OCI-LY7 (cell line): Measurements from ENCODE around the gene SMIM38. TPM values are rescaled to one million over a fixed set of nuclear protein-coding genes. Genes with fewer than 3 reads are reported as not detected.

Source experiments
- BruUV-seq: library from RNA; stranded (reverse); fragments of 400-500 nt; replicated peaks from 2 replicates; lab custom pipeline; 2021; lab: Mats Ljungman, UMichigan
- CTCF ChIA-PET: fragments of 300-600 bp; sonication (Branson Sonifier 250); formaldehyde crosslinking; loops from one replicate; lab custom pipeline; 2022; ENCODE audit warnings: antibody characterized with exemption; ENCODE audit not compliant: unreplicated experiment; lab: Charles Lee
- POLR2A ChIA-PET: fragments of 300-600 bp; sonication (Branson Sonifier 250); formaldehyde crosslinking; loops from one replicate; lab custom pipeline; 2022; ENCODE audit warnings: antibody characterized with exemption; lab: Charles Lee
- DNase-seq: peaks from one replicate; pipeline ENCODE4 v3.0.0-alpha.2; 2015; ENCODE audit warnings: low spot score
- H2AFZ ChIP-seq: fragments of 200-600 bp; sonication (generic), shearing (Covaris generic); 2 replicates; pipeline ENCODE4 v1.6.1; 2014; ENCODE audit warnings: mild to moderate bottlenecking, antibody characterized with exemption, low read length, moderate library complexity
- H3K27ac ChIP-seq: fragments of 200-600 bp; sonication (generic); 2 replicates; pipeline ENCODE4 v1.5.1; 2014; ENCODE audit warnings: mixed run types, low read depth, mild to moderate bottlenecking, moderate library complexity, low read length, inconsistent platforms; ENCODE audit not compliant: poor library complexity, severe bottlenecking
- H3K36me3 ChIP-seq: fragments of 200-600 bp; sonication (generic); 2 replicates; pipeline ENCODE4 v1.6.1; 2014; ENCODE audit warnings: mild to moderate bottlenecking, antibody characterized with exemption, low read length, moderate library complexity, mixed read lengths; ENCODE audit not compliant: insufficient read depth
- H3K4me1 ChIP-seq: fragments of 200-600 bp; sonication (generic); 2 replicates; pipeline ENCODE4 v1.5.1; 2014; ENCODE audit warnings: mild to moderate bottlenecking, low read length; ENCODE audit not compliant: insufficient read depth, poor library complexity, severe bottlenecking
- H3K4me2 ChIP-seq: fragments of 200-600 bp; sonication (generic); 2 replicates; pipeline ENCODE4 v1.6.1; 2014; ENCODE audit warnings: mild to moderate bottlenecking, low read length
- H3K4me3 ChIP-seq: fragments of 200-600 bp; sonication (generic); 2 replicates; pipeline ENCODE4 v1.5.1; 2014; ENCODE audit warnings: mild to moderate bottlenecking, low read depth, low read length; ENCODE audit not compliant: poor library complexity, severe bottlenecking
- H3K79me2 ChIP-seq: fragments of 200-600 bp; sonication (generic); 2 replicates; pipeline ENCODE4 v1.6.1; 2016; ENCODE audit warnings: low read depth, mild to moderate bottlenecking, low read length, moderate library complexity, mixed read lengths; ENCODE audit not compliant: insufficient read depth
- H3K9me2 ChIP-seq: fragments of 200-600 bp; sonication (generic); 2 replicates; pipeline ENCODE4 v1.6.1; 2016; ENCODE audit warnings: mild to moderate bottlenecking, low read length, mixed read lengths; ENCODE audit not compliant: insufficient read depth
- H3K9me3 ChIP-seq: fragments of 200-600 bp; sonication (generic); 2 replicates; pipeline ENCODE4 v1.6.1; 2014; ENCODE audit warnings: mild to moderate bottlenecking, mixed run types, low read length, mixed read lengths
- H4K20me1 ChIP-seq: fragments of 200-600 bp; sonication (generic); 2 replicates; pipeline ENCODE4 v1.6.1; 2014; ENCODE audit warnings: mild to moderate bottlenecking, antibody characterized with exemption, low read length, moderate library complexity, mixed read lengths; ENCODE audit not compliant: insufficient read depth
- CTCF ChIP-seq: fragments of 200-600 bp; sonication (generic); conservative IDR thresholded peaks from 2 replicates; pipeline ENCODE4 v1.5.1; 2014; ENCODE audit warnings: mild to moderate bottlenecking, antibody characterized with exemption, low read length, moderate library complexity, mixed read lengths
- EZH2phosphoT487 ChIP-seq: fragments of 200-600 bp; sonication (generic); IDR thresholded peaks from 2 replicates; pipeline ENCODE4 v1.6.1; 2018; ENCODE audit warnings: low read depth, borderline replicate concordance, mild to moderate bottlenecking, mixed run types, antibody characterized with exemption, low read length, moderate library complexity, mixed read lengths
- intact Hi-C: fragments of 100-400 bp; cut with micrococcal nuclease; formaldehyde crosslinking; loops from one replicate; pipeline ENCODE4 v1.10.0; 2022; ENCODE audit not compliant: unreplicated experiment
- total RNA-seq, 2 experiments: library from RNA; depleted of rRNA in 1 of 2; stranded (reverse); fragments of >200 nt in 1 of 2; shearing (Covaris generic) in 1 of 2; gene quantifications; 2 replicates each; pipeline ENCODE4 v1.2.3, GENCODE V29; 2014 to 2022

SMIM38 gene
- total RNA-seq, 2 experiments from 2014 or later = 0.11 to 0.63 TPM

DNA sequence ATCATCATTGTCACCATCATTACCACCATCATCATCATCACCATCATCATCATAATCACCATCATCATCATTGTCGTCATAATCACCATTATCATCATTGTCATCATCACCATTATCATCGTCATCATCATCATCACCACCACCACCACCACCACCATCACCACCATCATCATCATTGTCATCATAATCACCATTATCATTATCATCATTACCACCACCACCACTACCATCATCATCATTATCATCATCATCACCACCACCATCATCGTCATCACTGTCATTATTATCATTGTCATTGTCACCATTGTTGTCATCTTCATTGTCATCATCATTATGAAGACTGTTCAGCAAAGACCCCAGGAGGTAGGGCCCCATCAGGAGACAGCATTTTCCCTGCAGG lies 33.3 kb downstream of the SMIM38 start:
- Histone ChIP-seq H3K9me3 (no peaks in the 10 kb centered on the region), H3K27ac (no peak overlapping the region), H3K4me1 (no peaks in the 10 kb centered on the region), H3K4me3 (no peak overlapping the region), H3K79me2 (no peaks in the 10 kb centered on the region), H4K20me1 (no peaks in the 10 kb centered on the region), H3K4me2 (no peak overlapping the region), H3K36me3 (no peaks in the 10 kb centered on the region), H3K9me2 (no peaks in the 10 kb centered on the region), H2AFZ (no peak overlapping the region)
- ChIA-PET POLR2A (no interaction called here), CTCF (no interaction called here)
- DNase-seq = no peak
- intact Hi-C loops = no loop called here
- no peak for TF ChIP-seq EZH2phosphoT487
- TF ChIP-seq CTCF = no peak
- no TSS peak for BruUV-seq

- intact Hi-C loops = no loop called here
Measured at GRCh38 chr11:69190796-69191536, 35.2 kb downstream of the SMIM38 start.

More at GRCh38 chr11:69190796-69191536, 35.2 kb downstream of the SMIM38 start:
- ChIA-PET POLR2A (no interaction called here), CTCF (no interaction called here)
- no peaks in the 10 kb centered on the region for H3K36me3 ChIP-seq
- H2AFZ ChIP-seq = no peak overlapping the region
- no peak overlapping the region for H3K27ac ChIP-seq
- TF ChIP-seq EZH2phosphoT487 (no peak), CTCF (no peak)
- BruUV-seq = no TSS peak
- no peaks in the 10 kb centered on the region for H3K9me2 ChIP-seq
- no peaks in the 10 kb centered on the region for H3K4me1 ChIP-seq
- H3K4me2 ChIP-seq = no peak overlapping the region
- no peaks in the 10 kb centered on the region for H4K20me1 ChIP-seq
- DNase-seq = no peak
- no peak overlapping the region for H3K4me3 ChIP-seq
- no peaks in the 10 kb centered on the region for H3K9me3 ChIP-seq
- H3K79me2 ChIP-seq = no peaks in the 10 kb centered on the region
